Activated naive CD4-positive, alpha-beta T cell treated with anti-CD3 and anti-CD28 coated beads, Interleukin-2, amount 10 ng/mL, durations not matched to agents 7 days and 5 days (primary cell): Measurements from ENCODE around the gene HEATR9.

Source experiments
- CTCF ChIA-PET: fragments of 350-600 bp; sonication (Branson Sonifier 250); formaldehyde crosslinking; loops from one replicate; lab custom pipeline; 2021; ENCODE audit warnings: antibody characterized with exemption; lab: Charles Lee
- DNase-seq: peaks from one replicate; pipeline ENCODE4 v3.0.0-alpha.2; 2020
- H3K27ac Mint-ChIP-seq: one replicate; pipeline ENCODE4 v1.8.0; 2021; ENCODE audit warnings: mild to moderate bottlenecking, moderate library complexity, mixed read lengths
- H3K27me3 Mint-ChIP-seq: one replicate; pipeline ENCODE4 v1.8.0; 2021; ENCODE audit warnings: mild to moderate bottlenecking, mixed read lengths
- H3K36me3 Mint-ChIP-seq: one replicate; pipeline ENCODE4 v1.8.0; 2021; ENCODE audit warnings: mixed read lengths
- H3K4me1 Mint-ChIP-seq: one replicate; pipeline ENCODE4 v1.8.0; 2021; ENCODE audit warnings: mixed read lengths
- H3K4me3 Mint-ChIP-seq: one replicate; pipeline ENCODE4 v1.8.0; 2021; ENCODE audit warnings: mild to moderate bottlenecking, moderate library complexity, mixed read lengths
- H3K9me3 Mint-ChIP-seq: one replicate; pipeline ENCODE4 v1.8.0; 2021; ENCODE audit warnings: mixed read lengths

Gene HEATR9

DNA sequence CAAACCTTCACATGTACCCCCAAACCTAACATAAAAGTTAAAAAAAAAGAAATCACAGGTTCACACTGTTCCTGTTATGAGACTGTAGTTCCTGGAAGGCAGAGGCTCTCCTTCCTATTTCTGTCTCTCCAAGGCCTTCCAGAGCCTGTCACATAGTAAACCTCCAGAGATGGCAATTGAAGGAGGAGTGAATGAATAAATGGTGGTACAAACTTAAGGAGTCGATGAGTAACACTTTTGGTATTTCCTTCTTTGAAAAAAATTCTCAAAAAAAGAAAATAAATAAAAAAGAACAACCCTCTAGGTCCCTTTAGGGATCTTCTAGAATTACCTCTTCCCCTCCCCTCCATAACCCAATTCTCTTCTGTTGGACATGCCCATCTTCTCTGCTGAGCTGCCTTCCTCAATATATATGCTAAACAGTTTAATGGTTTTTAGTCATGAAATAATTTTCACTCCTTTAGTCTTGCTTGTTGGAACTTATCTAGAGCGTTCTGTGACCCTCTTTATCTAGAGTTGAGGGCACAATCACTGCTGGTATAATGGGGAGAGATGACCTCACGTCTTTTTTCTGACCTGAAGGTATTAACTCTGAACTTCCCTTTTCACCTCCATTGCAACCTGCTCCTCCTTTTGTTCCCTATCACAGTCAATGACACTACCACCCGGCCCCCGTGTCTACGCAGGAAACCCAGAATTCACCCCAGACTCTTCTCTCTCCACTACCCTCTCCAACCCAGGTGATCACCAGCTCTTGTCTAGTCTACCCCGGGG lies 61.1 kb downstream of the HEATR9 start:
- peak overlapping the region; percentile 99 for H3K27ac Mint-ChIP-seq
- H3K4me1 Mint-ChIP-seq, result peaks cover 56% of the 10 kb centered on the region
- CTCF ChIA-PET, result interaction anchor here (0.9 to 11.7 kb wide), 5 partner anchors 11 to 195 kb away, joined by 3 to 219 read pairs (median 6); no protein-coding TSS in a partner anchor
- H3K4me3 Mint-ChIP-seq, result peak overlapping the region; percentile 89
- no peaks in the 10 kb centered on the region for H3K27me3 Mint-ChIP-seq
- no peaks in the 10 kb centered on the region for H3K9me3 Mint-ChIP-seq
- peaks cover 11% of the 10 kb centered on the region for H3K36me3 Mint-ChIP-seq
- no peak for DNase-seq
